Measurements from ENCODE around the gene HTR1B. TPM values are rescaled to one million over a fixed set of nuclear protein-coding genes. Genes with fewer than 3 reads are reported as not detected.

HTR1B gene
- total RNA-seq, 1 donor from 2014 or later = 0.18 TPM

GRCh38 chr6:77468939-77469338 is 5.6 kb upstream of the HTR1B start:
- Histone ChIP-seq H3K36me3 (no peaks in the 10 kb centered on the region), H3K4me1 (peaks cover 13% of the 10 kb centered on the region), H3K27ac (no peak overlapping the region), H3K27me3 (ENCODE audit: low read depth) (peaks cover 25% of the 10 kb centered on the region), H3K4me3 (no peak overlapping the region), H3K9me3 (no peaks in the 10 kb centered on the region)
- no peak for DNase-seq
- no peak for ATAC-seq
- intact Hi-C loops (cut with DNase I) = no loop called here
- no peak for TF ChIP-seq CTCF (IDR thresholded peaks at IDR 0.05)

GRCh38 chr6:77466451-77467437 is 3.5 kb upstream of the HTR1B start:
- ATAC-seq = peak in 1 of 2 donors; percentile 66
- Histone ChIP-seq H3K27ac (peak overlapping the region; percentile 13), H3K4me1 (peaks cover 29% of the 10 kb centered on the region), H3K9me3 (no peaks in the 10 kb centered on the region), H3K36me3 (no peaks in the 10 kb centered on the region), H3K4me3 (peak overlapping the region; percentile 59), H3K27me3 (ENCODE audit: low read depth) (peaks cover 47% of the 10 kb centered on the region)
- TF ChIP-seq CTCF (IDR thresholded peaks at IDR 0.05) = no peak
- DNase-seq = no peak
- intact Hi-C loops (cut with DNase I) = no loop called here

- H3K27ac ChIP-seq = peak overlapping the region; percentile 13
- intact Hi-C loops (cut with DNase I) = no loop called here
Observed at GRCh38 chr6:77466055-77466450, 2.8 kb upstream of the HTR1B start.

GRCh38 chr6:77464495-77464867 is 1.2 kb upstream of the HTR1B start:
- no peak for TF ChIP-seq CTCF (IDR thresholded peaks at IDR 0.05)
- DNase-seq = no peak
- no peak for ATAC-seq
- H3K36me3 ChIP-seq = no peaks in the 10 kb centered on the region
- no peaks in the 10 kb centered on the region for H3K9me3 ChIP-seq
- H3K4me3 ChIP-seq = no peak overlapping the region
- H3K4me1 ChIP-seq = peaks cover 29% of the 10 kb centered on the region
- intact Hi-C loops (cut with DNase I) = no loop called here
- no peak overlapping the region for H3K27ac ChIP-seq
- peaks cover 53% of the 10 kb centered on the region for H3K27me3 ChIP-seq (ENCODE audit: low read depth)

More at GRCh38 chr6:77466055-77466450, 2.8 kb upstream of the HTR1B start:
- Histone ChIP-seq H3K27me3 (ENCODE audit: low read depth) (peaks cover 48% of the 10 kb centered on the region), H3K4me3 (peak overlapping the region; percentile 59), H3K4me1 (peaks cover 29% of the 10 kb centered on the region), H3K9me3 (no peaks in the 10 kb centered on the region), H3K36me3 (no peaks in the 10 kb centered on the region)
- peak; percentile 77 to 89 for ATAC-seq
- TF ChIP-seq CTCF (IDR thresholded peaks at IDR 0.05) = peak; percentile 44
- peak; percentile 50 for DNase-seq

GRCh38 chr6:77463861-77464494 is 687 bp upstream of the HTR1B start:
- intact Hi-C loops (cut with DNase I) = no loop called here
- peak in 1 of 2 donors; percentile 4 for ATAC-seq
- Histone ChIP-seq H3K36me3 (no peaks in the 10 kb centered on the region), H3K27me3 (ENCODE audit: low read depth) (peaks cover 53% of the 10 kb centered on the region), H3K4me1 (peaks cover 29% of the 10 kb centered on the region), H3K4me3 (peak overlapping the region; percentile 34), H3K27ac (no peak overlapping the region), H3K9me3 (no peaks in the 10 kb centered on the region)
- DNase-seq = peak; percentile 41
- no peak for TF ChIP-seq CTCF (IDR thresholded peaks at IDR 0.05)
